ENCODE results near the gene FILIP1.

The FILIP1 gene

GRCh38 chr6:75396005-75396800, 97.4 kb downstream of the FILIP1 start:
- TF ChIP-seq ZBTB7A (IDR thresholded peaks at IDR 0.05; ENCODE audit: low read depth) = no peak
- TF ChIP-seq NFIC (IDR thresholded peaks at IDR 0.05) = no peak
- no peak for TF ChIP-seq EP300 (IDR thresholded peaks at IDR 0.05; ENCODE audit: borderline replicate concordance)
- no peak for TF ChIP-seq RAD21 (IDR thresholded peaks at IDR 0.05; ENCODE audit: low read depth)
- no peak for TF ChIP-seq YY1 (IDR thresholded peaks at IDR 0.05; ENCODE audit: low read depth)
- no peak for TF ChIP-seq REST (IDR thresholded peaks at IDR 0.05; ENCODE audit: low read depth)
- no peak for TF ChIP-seq CEBPB (IDR thresholded peaks at IDR 0.05)
- no peak for TF ChIP-seq USF1 (IDR thresholded peaks at IDR 0.05)
- no peak for TF ChIP-seq EGR1 (IDR thresholded peaks at IDR 0.05)
- no peak for TF ChIP-seq FOXM1 (IDR thresholded peaks at IDR 0.05; ENCODE audit: borderline replicate concordance, low read depth)
- TF ChIP-seq TEAD4 (IDR thresholded peaks at IDR 0.05) = no peak
- TF ChIP-seq CREB1 (IDR thresholded peaks at IDR 0.05; ENCODE audit: low read depth) = no peak
- TF ChIP-seq MAX (IDR thresholded peaks at IDR 0.05) = no peak
- no peak for TF ChIP-seq TCF12 (IDR thresholded peaks at IDR 0.05; ENCODE audit: low read depth)
- TF ChIP-seq TAF1 (IDR thresholded peaks at IDR 0.05; ENCODE audit: low read depth) = no peak

- TF ChIP-seq FOXM1 (IDR thresholded peaks at IDR 0.05; ENCODE audit: borderline replicate concordance, low read depth) = no peak
- TF ChIP-seq TCF12 (IDR thresholded peaks at IDR 0.05; ENCODE audit: low read depth) = no peak
- TF ChIP-seq MAX (IDR thresholded peaks at IDR 0.05) = no peak
- TF ChIP-seq YY1 (IDR thresholded peaks at IDR 0.05; ENCODE audit: low read depth) = no peak
- TF ChIP-seq CREB1 (IDR thresholded peaks at IDR 0.05; ENCODE audit: low read depth) = no peak
- TF ChIP-seq ZBTB7A (IDR thresholded peaks at IDR 0.05; ENCODE audit: low read depth) = no peak
- TF ChIP-seq NFIC (IDR thresholded peaks at IDR 0.05) = no peak
- no peak for TF ChIP-seq TEAD4 (IDR thresholded peaks at IDR 0.05)
- TF ChIP-seq EGR1 (IDR thresholded peaks at IDR 0.05) = no peak
- TF ChIP-seq EP300 (IDR thresholded peaks at IDR 0.05; ENCODE audit: borderline replicate concordance) = no peak
- TF ChIP-seq USF1 (IDR thresholded peaks at IDR 0.05) = no peak
- no peak for TF ChIP-seq TAF1 (IDR thresholded peaks at IDR 0.05; ENCODE audit: low read depth)
- TF ChIP-seq CEBPB (IDR thresholded peaks at IDR 0.05) = no peak
- TF ChIP-seq REST (IDR thresholded peaks at IDR 0.05; ENCODE audit: low read depth) = no peak
- no peak for TF ChIP-seq RAD21 (IDR thresholded peaks at IDR 0.05; ENCODE audit: low read depth)
These were observed 99.8 kb downstream of the FILIP1 start for GRCh38 chr6:75393806-75394205.

GRCh38 chr6:75391276-75391675, 102.3 kb downstream of the FILIP1 start:
- no peak for TF ChIP-seq FOXM1 (IDR thresholded peaks at IDR 0.05; ENCODE audit: borderline replicate concordance, low read depth)

- TF ChIP-seq REST (IDR thresholded peaks at IDR 0.05; ENCODE audit: low read depth) (no peak), TAF1 (IDR thresholded peaks at IDR 0.05; ENCODE audit: low read depth) (no peak), FOXM1 (IDR thresholded peaks at IDR 0.05; ENCODE audit: borderline replicate concordance, low read depth) (no peak), CEBPB (IDR thresholded peaks at IDR 0.05) (no peak), MAX (IDR thresholded peaks at IDR 0.05) (no peak), EP300 (IDR thresholded peaks at IDR 0.05; ENCODE audit: borderline replicate concordance) (no peak), TCF12 (IDR thresholded peaks at IDR 0.05; ENCODE audit: low read depth) (no peak), CREB1 (IDR thresholded peaks at IDR 0.05; ENCODE audit: low read depth) (no peak), USF1 (IDR thresholded peaks at IDR 0.05) (no peak), RAD21 (IDR thresholded peaks at IDR 0.05; ENCODE audit: low read depth) (no peak), TEAD4 (IDR thresholded peaks at IDR 0.05) (no peak), ZBTB7A (IDR thresholded peaks at IDR 0.05; ENCODE audit: low read depth) (no peak)
These were observed 107.4 kb downstream of the FILIP1 start for GRCh38 chr6:75386050-75386770.
